PFSK-1 (cell line): Measurements from ENCODE around the gene RNF220.

ENCODE experiments used
- FOXP2 ChIP-seq: optimal IDR thresholded peaks from 2 replicates; pipeline ENCODE3; 2011; ENCODE audit warnings: borderline replicate concordance, control low read depth, inconsistent platforms; ENCODE audit not compliant: insufficient read depth; ENCODE audit errors: extremely low read length, extremely low read depth
- POLR2AphosphoS5 ChIP-seq: IDR thresholded peaks from 2 replicates; pipeline ENCODE4 v1.6.1; 2012; ENCODE audit warnings: low read depth, mild to moderate bottlenecking, control low read depth, low read length, moderate library complexity
- REST ChIP-seq, 2 experiments: IDR thresholded peaks; 2 replicates each; pipeline versions ENCODE4 v1.6.1 to v1.8.0; 2011 to 2012; ENCODE audit warnings: low read depth in 2 of 2, low read length in 2 of 2, control low read depth in 1 of 2, inconsistent platforms in 1 of 2, mild to moderate bottlenecking in 1 of 2, moderate library complexity in 1 of 2; ENCODE audit not compliant: insufficient read depth in 1 of 2
- SIN3A ChIP-seq: IDR thresholded peaks from 2 replicates; pipeline ENCODE4 v1.6.1; 2012; ENCODE audit warnings: mild to moderate bottlenecking, low read length, moderate library complexity, borderline replicate concordance; ENCODE audit not compliant: insufficient read depth
- TAF1 ChIP-seq: IDR thresholded peaks from 2 replicates; pipeline ENCODE4 v1.6.1; 2012; ENCODE audit warnings: low read length, control low read depth, borderline replicate concordance; ENCODE audit not compliant: insufficient read depth

The RNF220 gene

GRCh38 chr1:44642255-44642654 lies 237.2 kb downstream of the RNF220 start:
- TF ChIP-seq REST (IDR thresholded peaks at IDR 0.05; ENCODE audit: insufficient read depth in 1 of 2, low read depth in 2 of 2, low read length in 2 of 2) (no peak), FOXP2 (no peak), POLR2AphosphoS5 (no peak), SIN3A (no peak), TAF1 (no peak)

GRCh38 chr1:44642925-44643324 lies 237.9 kb downstream of the RNF220 start:
- TF ChIP-seq SIN3A (no peak), REST (IDR thresholded peaks at IDR 0.05; ENCODE audit: insufficient read depth in 1 of 2, low read depth in 2 of 2, low read length in 2 of 2) (no peak), FOXP2 (no peak), TAF1 (no peak), POLR2AphosphoS5 (no peak)

- no peak for TF ChIP-seq SIN3A
- no peak for TF ChIP-seq REST (IDR thresholded peaks at IDR 0.05; ENCODE audit: insufficient read depth in 1 of 2, low read depth in 2 of 2, low read length in 2 of 2)
- TF ChIP-seq FOXP2, result no peak
- TF ChIP-seq POLR2AphosphoS5, result no peak
- TF ChIP-seq TAF1, result no peak
Observed at GRCh38 chr1:44643721-44644334, 238.8 kb downstream of the RNF220 start.

GRCh38 chr1:44644806-44645205 lies 239.8 kb downstream of the RNF220 start:
- TF ChIP-seq SIN3A (no peak), POLR2AphosphoS5 (no peak), FOXP2 (no peak), TAF1 (no peak), REST (IDR thresholded peaks at IDR 0.05; ENCODE audit: insufficient read depth in 1 of 2, low read depth in 2 of 2, low read length in 2 of 2) (no peak)
